ENCODE data around the gene TRIM24. TPM values are rescaled to one million over a fixed set of nuclear protein-coding genes. Genes with fewer than 3 reads are reported as not detected.

Gene TRIM24
- total RNA-seq, 1 donor from 2014 or later = 23.9 TPM

- H3K27ac ChIP-seq = no peak overlapping the region
- ATAC-seq (no peak), DNase-seq (no peak)
- no peak overlapping the region for H3K4me3 ChIP-seq
- no peaks in the 10 kb centered on the region for H3K27me3 ChIP-seq
- no peaks in the 10 kb centered on the region for H3K4me1 ChIP-seq
- H3K36me3 ChIP-seq = peaks cover 65% of the 10 kb centered on the region
- H3K9me3 ChIP-seq = no peaks in the 10 kb centered on the region
- intact Hi-C loops (cut with DNase I) = no loop called here
- TF ChIP-seq, protein P1, sequence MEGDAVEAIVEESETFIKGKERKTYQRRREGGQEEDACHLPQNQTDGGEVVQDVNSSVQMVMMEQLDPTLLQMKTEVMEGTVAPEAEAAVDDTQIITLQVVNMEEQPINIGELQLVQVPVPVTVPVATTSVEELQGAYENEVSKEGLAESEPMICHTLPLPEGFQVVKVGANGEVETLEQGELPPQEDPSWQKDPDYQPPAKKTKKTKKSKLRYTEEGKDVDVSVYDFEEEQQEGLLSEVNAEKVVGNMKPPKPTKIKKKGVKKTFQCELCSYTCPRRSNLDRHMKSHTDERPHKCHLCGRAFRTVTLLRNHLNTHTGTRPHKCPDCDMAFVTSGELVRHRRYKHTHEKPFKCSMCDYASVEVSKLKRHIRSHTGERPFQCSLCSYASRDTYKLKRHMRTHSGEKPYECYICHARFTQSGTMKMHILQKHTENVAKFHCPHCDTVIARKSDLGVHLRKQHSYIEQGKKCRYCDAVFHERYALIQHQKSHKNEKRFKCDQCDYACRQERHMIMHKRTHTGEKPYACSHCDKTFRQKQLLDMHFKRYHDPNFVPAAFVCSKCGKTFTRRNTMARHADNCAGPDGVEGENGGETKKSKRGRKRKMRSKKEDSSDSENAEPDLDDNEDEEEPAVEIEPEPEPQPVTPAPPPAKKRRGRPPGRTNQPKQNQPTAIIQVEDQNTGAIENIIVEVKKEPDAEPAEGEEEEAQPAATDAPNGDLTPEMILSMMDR (IDR thresholded peaks at IDR 0.05) = no peak
Observed at GRCh38 chr7:138584696-138585095, 124.6 kb downstream of the TRIM24 start.

GRCh38 chr7:138585283-138585993 is 125.4 kb downstream of the TRIM24 start:
- no peaks in the 10 kb centered on the region for H3K9me3 ChIP-seq
- H3K4me1 ChIP-seq = no peaks in the 10 kb centered on the region
- intact Hi-C loops (cut with DNase I) = no loop called here
- TF ChIP-seq, protein P1 (IDR thresholded peaks at IDR 0.05) = no peak
- no peak overlapping the region for H3K4me3 ChIP-seq
- DNase-seq (no peak), ATAC-seq (no peak)
- peaks cover 57% of the 10 kb centered on the region for H3K36me3 ChIP-seq
- no peaks in the 10 kb centered on the region for H3K27me3 ChIP-seq
- no peak overlapping the region for H3K27ac ChIP-seq

DNA sequence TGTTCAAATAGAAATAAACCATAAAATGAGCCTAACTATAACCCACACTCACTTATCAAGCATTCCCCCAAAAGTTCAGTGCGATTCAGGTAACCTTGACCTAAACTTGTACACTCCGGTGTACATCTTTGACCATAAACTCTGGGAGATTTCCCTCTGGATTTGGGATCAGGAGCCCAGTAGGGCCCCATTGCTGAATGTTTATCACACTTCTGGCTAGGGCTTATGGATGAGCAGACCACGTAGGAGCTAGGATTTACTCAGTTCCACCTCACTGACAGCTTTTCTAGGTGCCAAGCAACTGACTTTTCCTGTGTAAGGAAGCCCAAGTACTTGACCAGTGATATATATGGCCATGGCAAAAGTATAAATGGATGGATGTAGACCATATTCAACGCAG is 127.4 kb downstream of the TRIM24 start:
- intact Hi-C loops (cut with DNase I) = no loop called here
- Histone ChIP-seq H3K9me3 (no peaks in the 10 kb centered on the region), H3K27me3 (no peaks in the 10 kb centered on the region), H3K4me1 (no peaks in the 10 kb centered on the region), H3K27ac (no peak overlapping the region), H3K4me3 (no peak overlapping the region), H3K36me3 (peaks cover 40% of the 10 kb centered on the region)
- no peak for ATAC-seq
- TF ChIP-seq, protein P1 (IDR thresholded peaks at IDR 0.05) = no peak
- DNase-seq = no peak

DNA sequence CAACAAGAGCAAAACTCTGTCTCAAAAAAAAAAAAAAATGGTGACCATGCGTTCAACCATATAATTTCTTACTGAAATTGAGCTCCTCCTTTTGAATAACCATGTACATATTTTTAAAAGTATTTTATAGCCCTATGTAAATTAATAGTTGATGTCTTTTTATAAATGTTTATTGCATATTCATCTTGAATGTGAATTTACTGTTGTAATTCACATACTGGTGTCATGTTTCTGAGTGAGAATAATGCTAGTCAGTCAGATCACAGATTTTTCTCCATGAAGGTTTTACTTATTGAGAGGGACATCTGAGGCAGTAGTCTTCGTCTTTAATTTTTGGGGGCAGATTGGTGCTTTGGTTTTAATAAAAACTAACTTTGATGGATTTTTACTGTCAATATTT is 128.9 kb downstream of the TRIM24 start:
- Histone ChIP-seq H3K27me3 (no peaks in the 10 kb centered on the region), H3K36me3 (peaks cover 26% of the 10 kb centered on the region), H3K9me3 (no peaks in the 10 kb centered on the region), H3K27ac (no peak overlapping the region), H3K4me3 (no peak overlapping the region), H3K4me1 (no peaks in the 10 kb centered on the region)
- intact Hi-C loops (cut with DNase I) = no loop called here
- TF ChIP-seq, protein P1 (IDR thresholded peaks at IDR 0.05) = no peak
- DNase-seq = no peak
- ATAC-seq = no peak

GRCh38 chr7:138590154-138590553 is 130.1 kb downstream of the TRIM24 start:
- no peak for ATAC-seq
- no peak for DNase-seq
- intact Hi-C loops (cut with DNase I) = no loop called here
- TF ChIP-seq, protein P1 (IDR thresholded peaks at IDR 0.05) = no peak
- Histone ChIP-seq H3K9me3 (no peaks in the 10 kb centered on the region), H3K4me3 (no peak overlapping the region), H3K4me1 (no peaks in the 10 kb centered on the region), H3K27me3 (no peaks in the 10 kb centered on the region), H3K36me3 (peaks cover 15% of the 10 kb centered on the region), H3K27ac (no peak overlapping the region)

DNA sequence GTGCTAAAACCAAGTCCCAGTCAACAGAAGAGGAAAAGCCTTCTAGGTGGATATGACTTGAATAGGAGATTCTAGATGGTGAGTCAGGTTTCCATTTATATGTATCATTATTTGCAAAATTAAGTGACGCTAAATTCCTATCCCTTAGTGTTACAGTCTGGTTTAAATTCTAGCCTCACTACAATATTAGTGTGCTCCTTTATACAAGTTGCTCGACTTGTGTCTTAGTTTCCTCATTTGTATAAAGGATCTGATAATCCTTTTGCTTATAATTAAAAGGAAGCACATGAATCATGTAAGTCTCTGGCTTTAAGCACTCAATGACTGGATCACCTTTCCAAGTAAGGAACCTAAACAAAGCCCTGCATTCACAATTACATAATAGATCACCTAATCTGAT is 135.4 kb downstream of the TRIM24 start:
- TF ChIP-seq, protein P1 (IDR thresholded peaks at IDR 0.05) = no peak
- H3K27me3 ChIP-seq = no peaks in the 10 kb centered on the region
- no peak overlapping the region for H3K4me3 ChIP-seq
- intact Hi-C loops (cut with DNase I) = no loop called here
- no peaks in the 10 kb centered on the region for H3K36me3 ChIP-seq
- no peaks in the 10 kb centered on the region for H3K4me1 ChIP-seq
- DNase-seq (no peak), ATAC-seq (no peak)
- no peaks in the 10 kb centered on the region for H3K9me3 ChIP-seq
- no peak overlapping the region for H3K27ac ChIP-seq
